K562 (cell line): ENCODE measurements around the gene STK11. TPM values are rescaled to one million over a fixed set of nuclear protein-coding genes. Genes with fewer than 3 reads are reported as not detected.

Experiments
- CBX1 ChIP-seq: sonication (generic); IDR thresholded peaks from 2 replicates; pipeline ENCODE4 v1.6.1; 2016; ENCODE audit warnings: antibody characterized with exemption, low read depth, mild to moderate bottlenecking
- ETV1 ChIP-seq: fragments of 450-650 bp; conservative IDR thresholded peaks from 2 replicates; pipeline ENCODE4 v1.6.1; 2016; ENCODE audit warnings: missing genetic modification characterization, control low read depth, low read depth, missing compliant biosample characterization
- GATAD2B ChIP-seq: fragments of 450-650 bp; IDR thresholded peaks from 2 replicates; pipeline ENCODE4 v1.6.1; 2017; ENCODE audit warnings: mild to moderate bottlenecking, borderline replicate concordance
- HNRNPH1 ChIP-seq: fragments of 200-400 bp; formaldehyde crosslinking; optimal IDR thresholded peaks from 2 replicates; pipeline ENCODE3; 2017; ENCODE audit warnings: low read depth, mild to moderate bottlenecking, low read length, moderate library complexity
- HOXB6 ChIP-seq: fragments of 250-450 bp; sonication (Bioruptor Pico); IDR thresholded peaks from 2 replicates; pipeline ENCODE4 v1.5.1; 2022; ENCODE audit warnings: mild to moderate bottlenecking, borderline replicate concordance
- MITF ChIP-seq: IDR thresholded peaks from 2 replicates; pipeline ENCODE4 v1.6.1; 2014; ENCODE audit warnings: antibody characterized with exemption
- NFYB ChIP-seq: IDR thresholded peaks from 2 replicates; pipeline ENCODE4 v1.6.1; 2011; ENCODE audit warnings: mild to moderate bottlenecking, moderate library complexity; ENCODE audit not compliant: insufficient read length; ENCODE audit errors: extremely low read depth
- NR4A1 ChIP-seq, 2 experiments: fragments of 250-450 bp in 1 of 2; fragments of 450-650 bp in 1 of 2; sonication (Bioruptor Pico) in 1 of 2; IDR thresholded peaks; 2 replicates each; pipeline versions ENCODE4 v1.4.0 to v1.6.1; 2016 to 2020; ENCODE audit warnings: mild to moderate bottlenecking in 2 of 2, missing compliant biosample characterization in 1 of 2, missing genetic modification characterization in 1 of 2, moderate library complexity in 1 of 2
- OTX1 ChIP-seq: fragments of 450-650 bp; formaldehyde crosslinking; IDR thresholded peaks from 2 replicates; pipeline ENCODE4 v1.4.0; 2022; ENCODE audit warnings: mild to moderate bottlenecking
- THAP7 ChIP-seq: fragments of 250-450 bp; sonication (Bioruptor Pico); IDR thresholded peaks from 2 replicates; pipeline ENCODE4 v1.5.0; 2021
- ZKSCAN3 ChIP-seq: fragments of 250-450 bp; sonication (Bioruptor Pico); IDR thresholded peaks from 2 replicates; pipeline ENCODE4 v1.4.0; 2020
- ZNF384 ChIP-seq: IDR thresholded peaks from 2 replicates; pipeline ENCODE4 v1.6.1; 2012; ENCODE audit warnings: low read depth, low read length, improper control_type of control experiment
- ZNF511 ChIP-seq: sonication (generic); formaldehyde crosslinking; IDR thresholded peaks from 2 replicates; pipeline ENCODE4 v1.8.0; 2022; ENCODE audit warnings: mild to moderate bottlenecking, missing genetic modification reagents
- polyA plus RNA-seq, 8 experiments: library from polyadenylated mRNA; depleted of rRNA in 4 of 8; stranded (reverse) in 5 of 8; unstranded in 3 of 8; fragments of >200 nt; fragmentation: Nextera tagmentation in 2 of 8; fragmentation: Illumina TruSeq in 1 of 8; extraction: Ambion mirVana in 2 of 8; extraction: Trizol in 1 of 8; gene quantifications; 2 replicates each; pipeline versions ENCODE4 v1.2.1 to v1.2.3, GENCODE V29; 2011 to 2014; ENCODE audit warnings: inconsistent platforms in 1 of 8, missing spikeins in 1 of 8
- total RNA-seq, 7 experiments: library from RNA; depleted of rRNA in 6 of 7; stranded (reverse); fragments of >200 nt in 6 of 7; fragmentation: Illumina TruSeq in 2 of 7; extraction: Trizol in 2 of 7; gene quantifications; 2 replicates each; pipeline versions ENCODE4 v1.2.1 to v1.2.3, GENCODE V29; 2011 to 2021; ENCODE audit warnings: low replicate concordance in 1 of 7
- TF ChIP-seq, protein P1 (sequence below): sonication (generic); formaldehyde crosslinking; IDR thresholded peaks from 2 replicates; pipeline ENCODE4 v1.8.1; 2022; ENCODE audit warnings: missing genetic modification reagents
- TF ChIP-seq, protein P2 (sequence below), 2 experiments: fragments of 450-650 bp in 1 of 2; sonication (generic) in 1 of 2; formaldehyde crosslinking in 1 of 2; IDR thresholded peaks in 1 of 2; conservative IDR thresholded peaks in 1 of 2; 2 replicates each; pipeline versions ENCODE4 v1.6.1 to v1.8.1; 2016 to 2023; ENCODE audit warnings: mild to moderate bottlenecking in 2 of 2, moderate library complexity in 2 of 2, inconsistent platforms in 1 of 2, missing genetic modification reagents in 1 of 2
- TF ChIP-seq, protein P3 (sequence below): fragments of 450-650 bp; IDR thresholded peaks from 2 replicates; pipeline ENCODE4 v1.6.1; 2016; ENCODE audit warnings: mild to moderate bottlenecking
- TF ChIP-seq, protein P4 (sequence below): fragments of 250-450 bp; sonication (Bioruptor Pico); IDR thresholded peaks from 2 replicates; pipeline ENCODE4 v1.5.0; 2020; ENCODE audit warnings: mild to moderate bottlenecking

The STK11 gene
- total and polyA plus RNA-seq, 9 of the 15 experiments (the other 6 are each of a cell fraction or from before 2014, with no cell fraction given): 0.15 to 96.5 (median 31.7) TPM

DNA sequence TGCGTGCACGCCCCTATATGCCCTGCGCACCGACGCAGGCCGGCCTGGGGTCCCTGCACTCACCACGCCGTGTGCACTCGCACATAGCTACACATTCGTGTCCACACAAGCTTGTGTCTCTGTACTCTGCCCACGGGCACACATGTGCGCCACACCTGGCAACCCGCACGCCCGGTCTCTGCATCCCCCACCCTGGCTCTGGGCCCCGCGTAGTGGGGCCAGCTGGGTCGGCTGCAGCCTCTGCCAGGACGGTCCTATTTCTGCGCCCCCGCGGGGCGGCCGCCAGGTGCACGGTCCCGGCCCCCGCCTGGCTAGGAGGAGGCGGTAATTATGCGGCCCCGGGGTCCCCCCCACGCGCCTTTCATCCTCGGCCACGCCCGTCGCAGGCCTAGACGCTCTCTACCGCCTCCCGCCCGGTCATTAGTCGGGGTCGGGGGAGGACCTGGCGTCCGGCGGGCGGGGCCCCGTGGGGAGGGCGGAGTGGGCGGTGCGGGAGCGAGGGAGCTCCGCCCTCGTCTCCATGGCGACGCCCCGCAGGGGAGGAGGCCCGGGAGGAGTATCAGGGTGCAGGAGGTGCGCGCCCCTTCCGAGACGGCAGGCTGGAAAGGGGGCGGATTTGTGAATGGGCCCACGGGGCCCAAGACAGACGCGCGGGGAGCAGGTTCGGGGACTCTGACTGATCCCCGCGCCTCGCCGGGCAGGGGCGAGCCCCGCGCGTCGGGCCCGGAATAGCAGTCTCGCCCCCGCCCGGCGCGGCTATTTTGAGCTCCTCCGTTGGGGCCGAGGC lies 60.7 kb downstream of the STK11 start (continued):
- TF ChIP-seq, protein P1, sequence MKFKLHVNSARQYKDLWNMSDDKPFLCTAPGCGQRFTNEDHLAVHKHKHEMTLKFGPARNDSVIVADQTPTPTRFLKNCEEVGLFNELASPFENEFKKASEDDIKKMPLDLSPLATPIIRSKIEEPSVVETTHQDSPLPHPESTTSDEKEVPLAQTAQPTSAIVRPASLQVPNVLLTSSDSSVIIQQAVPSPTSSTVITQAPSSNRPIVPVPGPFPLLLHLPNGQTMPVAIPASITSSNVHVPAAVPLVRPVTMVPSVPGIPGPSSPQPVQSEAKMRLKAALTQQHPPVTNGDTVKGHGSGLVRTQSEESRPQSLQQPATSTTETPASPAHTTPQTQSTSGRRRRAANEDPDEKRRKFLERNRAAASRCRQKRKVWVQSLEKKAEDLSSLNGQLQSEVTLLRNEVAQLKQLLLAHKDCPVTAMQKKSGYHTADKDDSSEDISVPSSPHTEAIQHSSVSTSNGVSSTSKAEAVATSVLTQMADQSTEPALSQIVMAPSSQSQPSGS (CRISPR knock-in tag): no peak
- TF ChIP-seq ZKSCAN3 (CRISPR knock-in tag) (no peak), HOXB6 (no peak), GATAD2B (no peak), ZNF511 (CRISPR knock-in tag) (peak; percentile 3; the same call in 1 of the 2 replicates), THAP7 (CRISPR knock-in tag) (peak; percentile 87), NR4A1 (CRISPR knock-in tag; IDR thresholded peaks at IDR 0.05) (no peak), NR4A1 (tag; IDR thresholded peaks at IDR 0.05) (no peak), OTX1 (CRISPR knock-in tag) (no peak), ZNF384 (no peak), CBX1 (no peak; the same call in 1 of the 2 replicates), ETV1 (tag) (no peak), MITF (no peak), NFYB (no peak), HNRNPH1 (no peak)
- TF ChIP-seq, protein P2, sequence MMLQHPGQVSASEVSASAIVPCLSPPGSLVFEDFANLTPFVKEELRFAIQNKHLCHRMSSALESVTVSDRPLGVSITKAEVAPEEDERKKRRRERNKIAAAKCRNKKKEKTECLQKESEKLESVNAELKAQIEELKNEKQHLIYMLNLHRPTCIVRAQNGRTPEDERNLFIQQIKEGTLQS (IDR thresholded peaks at IDR 0.05): no peak
- TF ChIP-seq, protein P2 (CRISPR knock-in tag; conservative IDR thresholded peaks at IDR 0.05): no peak
- TF ChIP-seq, protein P3, sequence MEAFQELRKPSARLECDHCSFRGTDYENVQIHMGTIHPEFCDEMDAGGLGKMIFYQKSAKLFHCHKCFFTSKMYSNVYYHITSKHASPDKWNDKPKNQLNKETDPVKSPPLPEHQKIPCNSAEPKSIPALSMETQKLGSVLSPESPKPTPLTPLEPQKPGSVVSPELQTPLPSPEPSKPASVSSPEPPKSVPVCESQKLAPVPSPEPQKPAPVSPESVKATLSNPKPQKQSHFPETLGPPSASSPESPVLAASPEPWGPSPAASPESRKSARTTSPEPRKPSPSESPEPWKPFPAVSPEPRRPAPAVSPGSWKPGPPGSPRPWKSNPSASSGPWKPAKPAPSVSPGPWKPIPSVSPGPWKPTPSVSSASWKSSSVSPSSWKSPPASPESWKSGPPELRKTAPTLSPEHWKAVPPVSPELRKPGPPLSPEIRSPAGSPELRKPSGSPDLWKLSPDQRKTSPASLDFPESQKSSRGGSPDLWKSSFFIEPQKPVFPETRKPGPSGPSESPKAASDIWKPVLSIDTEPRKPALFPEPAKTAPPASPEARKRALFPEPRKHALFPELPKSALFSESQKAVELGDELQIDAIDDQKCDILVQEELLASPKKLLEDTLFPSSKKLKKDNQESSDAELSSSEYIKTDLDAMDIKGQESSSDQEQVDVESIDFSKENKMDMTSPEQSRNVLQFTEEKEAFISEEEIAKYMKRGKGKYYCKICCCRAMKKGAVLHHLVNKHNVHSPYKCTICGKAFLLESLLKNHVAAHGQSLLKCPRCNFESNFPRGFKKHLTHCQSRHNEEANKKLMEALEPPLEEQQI: no peak
- TF ChIP-seq, protein P4, sequence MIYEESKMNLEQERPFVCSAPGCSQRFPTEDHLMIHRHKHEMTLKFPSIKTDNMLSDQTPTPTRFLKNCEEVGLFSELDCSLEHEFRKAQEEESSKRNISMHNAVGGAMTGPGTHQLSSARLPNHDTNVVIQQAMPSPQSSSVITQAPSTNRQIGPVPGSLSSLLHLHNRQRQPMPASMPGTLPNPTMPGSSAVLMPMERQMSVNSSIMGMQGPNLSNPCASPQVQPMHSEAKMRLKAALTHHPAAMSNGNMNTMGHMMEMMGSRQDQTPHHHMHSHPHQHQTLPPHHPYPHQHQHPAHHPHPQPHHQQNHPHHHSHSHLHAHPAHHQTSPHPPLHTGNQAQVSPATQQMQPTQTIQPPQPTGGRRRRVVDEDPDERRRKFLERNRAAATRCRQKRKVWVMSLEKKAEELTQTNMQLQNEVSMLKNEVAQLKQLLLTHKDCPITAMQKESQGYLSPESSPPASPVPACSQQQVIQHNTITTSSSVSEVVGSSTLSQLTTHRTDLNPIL: no peak
